C4-2B (cell line): ENCODE measurements around the gene MAST4.

Experiments used
- ZFX ChIP-seq: fragments of 450-650 bp; IDR thresholded peaks from 2 replicates; pipeline ENCODE4 v1.6.1; 2017
- TF ChIP-seq, protein P1 (sequence below): fragments of 450-650 bp; conservative IDR thresholded peaks from 2 replicates; pipeline ENCODE4 v1.5.1; 2017; ENCODE audit warnings: mild to moderate bottlenecking

- TF ChIP-seq, protein P1, sequence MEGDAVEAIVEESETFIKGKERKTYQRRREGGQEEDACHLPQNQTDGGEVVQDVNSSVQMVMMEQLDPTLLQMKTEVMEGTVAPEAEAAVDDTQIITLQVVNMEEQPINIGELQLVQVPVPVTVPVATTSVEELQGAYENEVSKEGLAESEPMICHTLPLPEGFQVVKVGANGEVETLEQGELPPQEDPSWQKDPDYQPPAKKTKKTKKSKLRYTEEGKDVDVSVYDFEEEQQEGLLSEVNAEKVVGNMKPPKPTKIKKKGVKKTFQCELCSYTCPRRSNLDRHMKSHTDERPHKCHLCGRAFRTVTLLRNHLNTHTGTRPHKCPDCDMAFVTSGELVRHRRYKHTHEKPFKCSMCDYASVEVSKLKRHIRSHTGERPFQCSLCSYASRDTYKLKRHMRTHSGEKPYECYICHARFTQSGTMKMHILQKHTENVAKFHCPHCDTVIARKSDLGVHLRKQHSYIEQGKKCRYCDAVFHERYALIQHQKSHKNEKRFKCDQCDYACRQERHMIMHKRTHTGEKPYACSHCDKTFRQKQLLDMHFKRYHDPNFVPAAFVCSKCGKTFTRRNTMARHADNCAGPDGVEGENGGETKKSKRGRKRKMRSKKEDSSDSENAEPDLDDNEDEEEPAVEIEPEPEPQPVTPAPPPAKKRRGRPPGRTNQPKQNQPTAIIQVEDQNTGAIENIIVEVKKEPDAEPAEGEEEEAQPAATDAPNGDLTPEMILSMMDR: no peak
- no peak for TF ChIP-seq ZFX
Measured at GRCh38 chr5:66939094-66939493, 342.9 kb downstream of the MAST4 start.
